ENCODE measurements around the gene TRAP1.

Gene TRAP1

GRCh38 chr16:3650631-3651265, 66.6 kb downstream of the TRAP1 start:
- H3K79me2 ChIP-seq (ENCODE audit: low read length) = no peaks in the 10 kb centered on the region

DNA sequence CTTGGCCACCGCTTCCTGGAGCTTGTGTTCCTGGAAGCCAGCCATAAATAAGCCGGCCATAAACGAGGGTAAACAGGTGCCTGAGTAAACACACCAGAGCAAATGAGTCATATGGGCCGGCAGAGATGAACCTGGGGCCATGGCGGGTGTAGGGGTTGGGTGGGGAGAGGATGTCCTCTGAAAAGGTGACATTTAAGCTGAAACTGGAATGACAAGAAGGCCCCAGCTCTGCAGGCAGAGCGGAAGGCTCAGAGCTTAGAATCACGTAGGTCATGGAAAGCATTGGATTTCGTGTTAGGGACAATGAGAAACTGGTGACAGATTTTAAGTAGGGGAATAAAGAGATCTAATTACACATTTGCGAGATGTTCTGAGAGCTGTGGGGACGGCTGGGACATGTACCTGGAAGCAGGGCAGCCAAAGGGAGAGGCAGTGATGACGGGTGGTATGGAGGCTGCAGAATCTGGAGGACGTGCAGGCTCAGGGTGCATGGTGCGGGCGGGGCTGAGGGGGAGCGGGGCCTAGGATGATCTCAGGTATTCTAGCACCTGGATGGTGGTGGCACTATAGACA, 70.9 kb downstream of the TRAP1 start:
- no peak overlapping the region for H3K9ac ChIP-seq (ENCODE audit: low read length)
- no peaks in the 10 kb centered on the region for H3K4me1 ChIP-seq (ENCODE audit: low read length)
- H4K20me1 ChIP-seq (ENCODE audit: insufficient read depth, low read length) = no peaks in the 10 kb centered on the region
- H3K27ac ChIP-seq (ENCODE audit: low read length) = no peak overlapping the region
- H3K79me2 ChIP-seq (ENCODE audit: low read length) = no peaks in the 10 kb centered on the region
- no peak overlapping the region for H2AFZ ChIP-seq (ENCODE audit: low read depth, low read length)
- no peaks in the 10 kb centered on the region for H3K27me3 ChIP-seq (ENCODE audit: low read depth, low read length)
- H3K36me3 ChIP-seq (replicated peaks; ENCODE audit: low read depth, low read length) = peaks cover 3% of the 10 kb centered on the region
- no peak for TF ChIP-seq EZH2phosphoT487 (IDR thresholded peaks at IDR 0.05; ENCODE audit: low read depth)
- TF ChIP-seq CTCF (IDR thresholded peaks at IDR 0.05; ENCODE audit: low read depth, low read length) = no peak
- H3K4me3 ChIP-seq (ENCODE audit: low read length) = no peak overlapping the region
- no peaks in the 10 kb centered on the region for H3K9me3 ChIP-seq (ENCODE audit: insufficient read depth, low read length)
- H3K4me2 ChIP-seq (ENCODE audit: low read length) = no peak overlapping the region

More at GRCh38 chr16:3650631-3651265, 66.6 kb downstream of the TRAP1 start:
- Histone ChIP-seq H3K36me3 (replicated peaks; ENCODE audit: low read depth, low read length) (peaks cover 12% of the 10 kb centered on the region), H3K9ac (ENCODE audit: low read length) (no peak overlapping the region), H2AFZ (ENCODE audit: low read depth, low read length) (no peak overlapping the region), H4K20me1 (ENCODE audit: insufficient read depth, low read length) (0 out of 2 replicates have a peak, but pooled peaks cover 2% of the 10 kb centered on the region), H3K4me2 (ENCODE audit: low read length) (no peak overlapping the region), H3K27me3 (ENCODE audit: low read depth, low read length) (no peaks in the 10 kb centered on the region), H3K9me3 (ENCODE audit: insufficient read depth, low read length) (no peaks in the 10 kb centered on the region), H3K27ac (ENCODE audit: low read length) (no peak overlapping the region), H3K4me3 (ENCODE audit: low read length) (no peak overlapping the region), H3K4me1 (ENCODE audit: low read length) (no peaks in the 10 kb centered on the region)
- no peak for TF ChIP-seq EZH2phosphoT487 (IDR thresholded peaks at IDR 0.05; ENCODE audit: low read depth)
- TF ChIP-seq CTCF (IDR thresholded peaks at IDR 0.05; ENCODE audit: low read depth, low read length) = no peak

DNA sequence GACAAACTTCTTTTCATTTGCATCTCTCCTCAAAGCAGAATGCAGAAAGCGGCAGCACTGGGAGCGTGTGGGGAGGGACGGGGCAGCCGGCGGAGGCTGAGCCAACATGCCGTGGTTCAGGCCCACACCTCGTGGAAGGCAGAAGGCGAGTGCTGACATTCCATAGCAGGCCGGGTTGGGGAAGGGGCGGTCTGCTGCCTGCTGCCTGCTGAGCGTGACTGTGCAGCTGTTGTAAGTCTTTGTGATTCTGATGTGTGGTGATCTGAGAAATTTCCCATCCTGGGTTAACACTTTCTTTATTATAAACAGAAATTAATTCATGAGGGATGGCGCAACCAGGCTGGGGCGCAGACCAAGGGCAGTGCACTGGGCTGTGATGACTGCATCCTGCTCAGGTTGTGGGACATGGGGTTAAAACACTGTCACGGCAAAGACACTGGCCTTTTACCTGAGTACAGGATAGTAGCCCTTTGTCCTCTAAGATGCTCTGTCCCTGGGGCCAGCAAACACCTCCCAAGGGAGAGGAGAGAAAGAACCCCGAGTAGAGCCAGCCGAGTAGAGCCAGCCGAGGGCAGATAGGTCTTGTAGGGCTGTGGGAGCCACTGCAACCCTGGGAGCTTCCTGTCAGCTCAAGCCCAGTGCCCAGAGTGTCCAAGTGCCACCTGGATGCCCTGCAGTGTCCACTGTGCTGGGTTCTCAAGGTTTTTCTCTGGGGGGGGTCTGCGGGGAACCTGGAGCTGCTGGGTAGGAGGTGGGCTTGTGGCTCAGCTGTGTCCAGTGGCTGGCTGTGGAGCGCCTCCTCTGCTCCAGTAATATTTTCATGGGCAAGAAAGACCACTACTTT, 71.6 kb downstream of the TRAP1 start:
- Histone ChIP-seq H3K9me3 (ENCODE audit: insufficient read depth, low read length) (no peaks in the 10 kb centered on the region), H2AFZ (ENCODE audit: low read depth, low read length) (no peak overlapping the region), H3K79me2 (ENCODE audit: low read length) (no peaks in the 10 kb centered on the region), H3K4me2 (ENCODE audit: low read length) (no peak overlapping the region), H3K27ac (ENCODE audit: low read length) (no peak overlapping the region), H3K9ac (ENCODE audit: low read length) (no peak overlapping the region), H3K36me3 (replicated peaks; ENCODE audit: low read depth, low read length) (peaks cover 3% of the 10 kb centered on the region), H4K20me1 (ENCODE audit: insufficient read depth, low read length) (no peaks in the 10 kb centered on the region), H3K4me3 (ENCODE audit: low read length) (no peak overlapping the region), H3K4me1 (ENCODE audit: low read length) (no peaks in the 10 kb centered on the region), H3K27me3 (ENCODE audit: low read depth, low read length) (no peaks in the 10 kb centered on the region)
- TF ChIP-seq CTCF (IDR thresholded peaks at IDR 0.05; ENCODE audit: low read depth, low read length) = no peak
- no peak for TF ChIP-seq EZH2phosphoT487 (IDR thresholded peaks at IDR 0.05; ENCODE audit: low read depth)

DNA sequence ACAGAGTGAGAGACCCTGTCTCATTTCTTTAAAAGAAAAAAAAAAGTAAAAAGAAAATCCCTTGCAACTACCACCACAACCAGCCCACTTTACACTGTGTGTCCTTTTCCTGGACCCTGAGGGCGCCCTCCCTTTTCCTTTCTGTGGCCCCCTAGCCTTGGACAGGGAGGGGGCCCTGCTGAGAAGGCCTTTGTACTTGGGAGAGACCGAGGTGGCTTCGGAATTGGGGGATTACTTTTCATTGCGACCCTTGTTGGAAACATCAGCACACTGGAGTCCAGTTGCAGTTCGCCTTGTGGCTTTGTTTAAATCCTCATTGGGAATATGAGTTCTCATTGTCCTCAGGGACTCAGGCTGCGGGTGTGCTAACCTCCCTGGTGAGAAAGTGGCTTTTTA, 72.2 kb downstream of the TRAP1 start:
- Histone ChIP-seq H3K4me2 (ENCODE audit: low read length) (no peak overlapping the region), H3K79me2 (ENCODE audit: low read length) (no peaks in the 10 kb centered on the region)

More for the DNA sequence above, 72.2 kb downstream of the TRAP1 start:
- Histone ChIP-seq H3K4me3 (ENCODE audit: low read length) (no peak overlapping the region), H4K20me1 (ENCODE audit: insufficient read depth, low read length) (no peaks in the 10 kb centered on the region), H3K9ac (ENCODE audit: low read length) (no peak overlapping the region), H3K9me3 (ENCODE audit: insufficient read depth, low read length) (no peaks in the 10 kb centered on the region), H3K27ac (ENCODE audit: low read length) (no peak overlapping the region), H3K36me3 (replicated peaks; ENCODE audit: low read depth, low read length) (peaks cover 3% of the 10 kb centered on the region), H3K27me3 (ENCODE audit: low read depth, low read length) (no peaks in the 10 kb centered on the region), H2AFZ (ENCODE audit: low read depth, low read length) (no peak overlapping the region), H3K4me1 (ENCODE audit: low read length) (no peaks in the 10 kb centered on the region)
- no peak for TF ChIP-seq EZH2phosphoT487 (IDR thresholded peaks at IDR 0.05; ENCODE audit: low read depth)
